ENCODE results near the gene ZBTB45. TPM values are rescaled to one million over a fixed set of nuclear protein-coding genes. Genes with fewer than 3 reads are reported as not detected.

Gene ZBTB45
- total and polyA plus RNA-seq, 2 experiments from 2014 or later = 5.4 to 21.6 TPM

GRCh38 chr19:58563823-58564222 is 44.2 kb upstream of the ZBTB45 start:
- H3K79me2 ChIP-seq = peaks cover 20% of the 10 kb centered on the region
- no peak overlapping the region for H3K4me3 ChIP-seq
- H3K4me2 ChIP-seq = no peak overlapping the region
- no peaks in the 10 kb centered on the region for H3K27me3 ChIP-seq
- peaks cover 8% of the 10 kb centered on the region for H3K4me1 ChIP-seq (ENCODE audit: insufficient read depth)
- DNase-seq (ENCODE audit: low spot score) = no peak
- H3K9me2 ChIP-seq (replicated peaks; ENCODE audit: insufficient read depth) = no peaks in the 10 kb centered on the region
- no peaks in the 10 kb centered on the region for H3K9me3 ChIP-seq (ENCODE audit: low read depth)
- no peaks in the 10 kb centered on the region for H4K20me1 ChIP-seq (ENCODE audit: insufficient read depth, poor library complexity, severe bottlenecking)
- H3K36me3 ChIP-seq (replicated peaks; ENCODE audit: insufficient read depth, low read depth) = no peaks in the 10 kb centered on the region
- no peak overlapping the region for H3K27ac ChIP-seq
- WGBS (ENCODE audit: low lambda C conversion rate, missing lambda C conversion rate) = 89% methylated on average over 6 of the region's 6 CpGs
- no peak overlapping the region for H2AFZ ChIP-seq
- no peak for TF ChIP-seq EZH2phosphoT487 (IDR thresholded peaks at IDR 0.05; ENCODE audit: low read depth, severe bottlenecking, unreplicated experiment)
- TF ChIP-seq CTCF (IDR thresholded peaks at IDR 0.05; ENCODE audit: poor library complexity) = no peak

- TF ChIP-seq CTCF (IDR thresholded peaks at IDR 0.05; ENCODE audit: poor library complexity) = no peak
- TF ChIP-seq EZH2 (IDR thresholded peaks at IDR 0.05; ENCODE audit: borderline replicate concordance) = no peak
- no peak for TF ChIP-seq EZH2phosphoT487 (IDR thresholded peaks at IDR 0.05; ENCODE audit: low read depth, severe bottlenecking, unreplicated experiment)
- H3K27ac ChIP-seq = no peak overlapping the region
- H2AFZ ChIP-seq = no peak overlapping the region
- H3K4me1 ChIP-seq (ENCODE audit: insufficient read depth) = peaks cover 8% of the 10 kb centered on the region
- H3K4me3 ChIP-seq = no peak overlapping the region
- H3K79me2 ChIP-seq = peaks cover 20% of the 10 kb centered on the region
- peak; percentile 8 for DNase-seq (ENCODE audit: low spot score)
- H3K4me2 ChIP-seq = peak overlapping the region; percentile 73
- no peaks in the 10 kb centered on the region for H4K20me1 ChIP-seq (ENCODE audit: insufficient read depth, poor library complexity, severe bottlenecking)
- H3K27me3 ChIP-seq = no peaks in the 10 kb centered on the region
- no peaks in the 10 kb centered on the region for H3K36me3 ChIP-seq (replicated peaks; ENCODE audit: insufficient read depth, low read depth)
- H3K9me2 ChIP-seq (replicated peaks; ENCODE audit: insufficient read depth) = no peaks in the 10 kb centered on the region
- no peaks in the 10 kb centered on the region for H3K9me3 ChIP-seq (ENCODE audit: low read depth)
- WGBS (ENCODE audit: low lambda C conversion rate, missing lambda C conversion rate) = 60% methylated on average over 32 of the region's 40 CpGs
Measured at GRCh38 chr19:58563034-58563573, 43.5 kb upstream of the ZBTB45 start.

GRCh38 chr19:58562122-58563033 is 42.8 kb upstream of the ZBTB45 start:
- TF ChIP-seq EZH2phosphoT487 (IDR thresholded peaks at IDR 0.05; ENCODE audit: low read depth, severe bottlenecking, unreplicated experiment) (no peak), EZH2 (IDR thresholded peaks at IDR 0.05; ENCODE audit: borderline replicate concordance) (no peak), CTCF (IDR thresholded peaks at IDR 0.05; ENCODE audit: poor library complexity) (no peak)
- no peaks in the 10 kb centered on the region for H3K27me3 ChIP-seq
- H3K4me2 ChIP-seq = peak overlapping the region; percentile 73
- H3K4me1 ChIP-seq (ENCODE audit: insufficient read depth) = peaks cover 8% of the 10 kb centered on the region
- DNase-seq (ENCODE audit: low spot score) = peak; percentile 27
- 75% methylated on average over 83 of the region's 107 CpGs for WGBS (ENCODE audit: low lambda C conversion rate, missing lambda C conversion rate)
- no peaks in the 10 kb centered on the region for H4K20me1 ChIP-seq (ENCODE audit: insufficient read depth, poor library complexity, severe bottlenecking)
- no peak overlapping the region for H3K4me3 ChIP-seq
- H3K79me2 ChIP-seq = peaks cover 27% of the 10 kb centered on the region
- no peak overlapping the region for H2AFZ ChIP-seq
- no peaks in the 10 kb centered on the region for H3K36me3 ChIP-seq (replicated peaks; ENCODE audit: insufficient read depth, low read depth)
- no peaks in the 10 kb centered on the region for H3K9me3 ChIP-seq (ENCODE audit: low read depth)
- no peaks in the 10 kb centered on the region for H3K9me2 ChIP-seq (replicated peaks; ENCODE audit: insufficient read depth)
- no peak overlapping the region for H3K27ac ChIP-seq

Measured in hepatocyte (in vitro differentiated cells).